Measurements from ENCODE around the gene CARS1. TPM values are rescaled to one million over a fixed set of nuclear protein-coding genes. Genes with fewer than 3 reads are reported as not detected.

CARS1 gene
- total and polyA plus RNA-seq, 9 of the 15 experiments (the other 6 are each of a cell fraction or from before 2014, with no cell fraction given): 14.4 to 106 (median 73.6) TPM

DNA sequence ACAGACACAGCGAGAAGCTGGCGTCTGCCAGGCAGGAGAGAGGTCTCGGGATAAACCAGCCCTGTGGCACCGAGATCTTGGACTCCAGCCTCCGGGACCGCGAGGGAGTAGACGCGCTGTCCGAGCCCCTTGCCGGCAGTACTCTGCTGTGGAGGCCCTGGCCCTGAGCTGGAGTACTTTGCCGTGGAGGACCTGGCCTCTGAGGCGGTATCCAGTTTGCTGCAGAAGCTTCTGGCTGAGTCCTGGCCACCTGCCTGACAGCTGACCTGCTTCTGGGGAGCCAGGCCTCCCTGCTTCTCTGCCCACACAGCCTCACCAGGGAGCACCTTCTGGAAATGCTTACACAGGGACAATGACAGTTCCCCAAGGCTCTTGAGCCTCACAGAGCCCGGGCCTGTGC is 31.6 kb upstream of the CARS1 start (continued):
- no peak for TF ChIP-seq CBX2 (IDR thresholded peaks at IDR 0.05; ENCODE audit: insufficient read depth, low read length, poor library complexity, severe bottlenecking)
- TF ChIP-seq, protein P1, sequence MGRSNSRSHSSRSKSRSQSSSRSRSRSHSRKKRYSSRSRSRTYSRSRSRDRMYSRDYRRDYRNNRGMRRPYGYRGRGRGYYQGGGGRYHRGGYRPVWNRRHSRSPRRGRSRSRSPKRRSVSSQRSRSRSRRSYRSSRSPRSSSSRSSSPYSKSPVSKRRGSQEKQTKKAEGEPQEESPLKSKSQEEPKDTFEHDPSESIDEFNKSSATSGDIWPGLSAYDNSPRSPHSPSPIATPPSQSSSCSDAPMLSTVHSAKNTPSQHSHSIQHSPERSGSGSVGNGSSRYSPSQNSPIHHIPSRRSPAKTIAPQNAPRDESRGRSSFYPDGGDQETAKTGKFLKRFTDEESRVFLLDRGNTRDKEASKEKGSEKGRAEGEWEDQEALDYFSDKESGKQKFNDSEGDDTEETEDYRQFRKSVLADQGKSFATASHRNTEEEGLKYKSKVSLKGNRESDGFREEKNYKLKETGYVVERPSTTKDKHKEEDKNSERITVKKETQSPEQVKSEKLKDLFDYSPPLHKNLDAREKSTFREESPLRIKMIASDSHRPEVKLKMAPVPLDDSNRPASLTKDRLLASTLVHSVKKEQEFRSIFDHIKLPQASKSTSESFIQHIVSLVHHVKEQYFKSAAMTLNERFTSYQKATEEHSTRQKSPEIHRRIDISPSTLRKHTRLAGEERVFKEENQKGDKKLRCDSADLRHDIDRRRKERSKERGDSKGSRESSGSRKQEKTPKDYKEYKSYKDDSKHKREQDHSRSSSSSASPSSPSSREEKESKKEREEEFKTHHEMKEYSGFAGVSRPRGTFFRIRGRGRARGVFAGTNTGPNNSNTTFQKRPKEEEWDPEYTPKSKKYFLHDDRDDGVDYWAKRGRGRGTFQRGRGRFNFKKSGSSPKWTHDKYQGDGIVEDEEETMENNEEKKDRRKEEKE (IDR thresholded peaks at IDR 0.05; ENCODE audit: borderline replicate concordance in 1 of 2, control insufficient read depth in 1 of 2, low read depth in 2 of 2, low read length in 1 of 2): no peak
- TF ChIP-seq, protein P2, sequence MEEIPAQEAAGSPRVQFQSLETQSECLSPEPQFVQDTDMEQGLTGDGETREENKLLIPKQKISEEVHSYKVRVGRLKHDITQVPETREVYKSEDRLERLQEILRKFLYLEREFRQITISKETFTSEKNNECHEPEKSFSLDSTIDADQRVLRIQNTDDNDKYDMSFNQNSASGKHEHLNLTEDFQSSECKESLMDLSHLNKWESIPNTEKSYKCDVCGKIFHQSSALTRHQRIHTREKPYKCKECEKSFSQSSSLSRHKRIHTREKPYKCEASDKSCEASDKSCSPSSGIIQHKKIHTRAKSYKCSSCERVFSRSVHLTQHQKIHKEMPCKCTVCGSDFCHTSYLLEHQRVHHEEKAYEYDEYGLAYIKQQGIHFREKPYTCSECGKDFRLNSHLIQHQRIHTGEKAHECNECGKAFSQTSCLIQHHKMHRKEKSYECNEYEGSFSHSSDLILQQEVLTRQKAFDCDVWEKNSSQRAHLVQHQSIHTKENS (CRISPR knock-in tag; IDR thresholded peaks at IDR 0.05): no peak
- TF ChIP-seq, protein P3, sequence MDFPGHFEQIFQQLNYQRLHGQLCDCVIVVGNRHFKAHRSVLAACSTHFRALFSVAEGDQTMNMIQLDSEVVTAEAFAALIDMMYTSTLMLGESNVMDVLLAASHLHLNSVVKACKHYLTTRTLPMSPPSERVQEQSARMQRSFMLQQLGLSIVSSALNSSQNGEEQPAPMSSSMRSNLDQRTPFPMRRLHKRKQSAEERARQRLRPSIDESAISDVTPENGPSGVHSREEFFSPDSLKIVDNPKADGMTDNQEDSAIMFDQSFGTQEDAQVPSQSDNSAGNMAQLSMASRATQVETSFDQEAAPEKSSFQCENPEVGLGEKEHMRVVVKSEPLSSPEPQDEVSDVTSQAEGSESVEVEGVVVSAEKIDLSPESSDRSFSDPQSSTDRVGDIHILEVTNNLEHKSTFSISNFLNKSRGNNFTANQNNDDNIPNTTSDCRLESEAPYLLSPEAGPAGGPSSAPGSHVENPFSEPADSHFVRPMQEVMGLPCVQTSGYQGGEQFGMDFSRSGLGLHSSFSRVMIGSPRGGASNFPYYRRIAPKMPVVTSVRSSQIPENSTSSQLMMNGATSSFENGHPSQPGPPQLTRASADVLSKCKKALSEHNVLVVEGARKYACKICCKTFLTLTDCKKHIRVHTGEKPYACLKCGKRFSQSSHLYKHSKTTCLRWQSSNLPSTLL (IDR thresholded peaks at IDR 0.05): no peak
- TF ChIP-seq RBFOX2 (IDR thresholded peaks at IDR 0.05; ENCODE audit: low read depth, low read length): no peak
- no peak for TF ChIP-seq TGIF2 (CRISPR knock-in tag; IDR thresholded peaks at IDR 0.05)
- TF ChIP-seq MAZ (CRISPR knock-in tag; conservative IDR thresholded peaks at IDR 0.05 in 1 of 2, IDR thresholded peaks at IDR 0.05 in 1 of 2): no peak
- TF ChIP-seq MCM7 (IDR thresholded peaks at IDR 0.05): no peak
- no peak for TF ChIP-seq CSDE1 (IDR thresholded peaks at IDR 0.05)
